Activated T-helper 17 cell treated with anti-CD3 and anti-CD28 coated beads, Interleukin-2, amount 50 U/mL, for 72 hours (primary cell): ENCODE results near the gene OTOG. TPM values are rescaled to one million over a fixed set of nuclear protein-coding genes. Genes with fewer than 3 reads are reported as not detected.

ENCODE experiments used
- ATAC-seq: fragments of 150-1000 bp; cut with Tn5 transposase; replicated peaks from 2 replicates; pipeline ENCODE4 v1.10.0; 2021; ENCODE audit warnings: mild to moderate bottlenecking, moderate library complexity
- H3K27ac Mint-ChIP-seq: one replicate; pipeline ENCODE4 v1.8.0; 2022; ENCODE audit warnings: mixed read lengths
- H3K27me3 Mint-ChIP-seq: one replicate; pipeline ENCODE4 v1.8.0; 2022; ENCODE audit warnings: mixed read lengths
- H3K36me3 Mint-ChIP-seq: one replicate; pipeline ENCODE4 v1.8.0; 2022; ENCODE audit warnings: low read depth, mild to moderate bottlenecking, mixed read lengths
- H3K4me1 Mint-ChIP-seq: one replicate; pipeline ENCODE4 v1.8.0; 2022; ENCODE audit warnings: mixed read lengths
- H3K4me3 Mint-ChIP-seq: one replicate; pipeline ENCODE4 v1.8.0; 2022; ENCODE audit warnings: mild to moderate bottlenecking, mixed read lengths
- H3K9me3 Mint-ChIP-seq: one replicate; pipeline ENCODE4 v1.8.0; 2022; ENCODE audit warnings: mixed read lengths
- total RNA-seq, 2 donors: library from RNA; stranded (reverse); gene quantifications; one replicate each; pipeline ENCODE4 v1.2.3, GENCODE V29; 2022

OTOG gene
- total RNA-seq, 2 donors from 2014 or later = not detected

DNA sequence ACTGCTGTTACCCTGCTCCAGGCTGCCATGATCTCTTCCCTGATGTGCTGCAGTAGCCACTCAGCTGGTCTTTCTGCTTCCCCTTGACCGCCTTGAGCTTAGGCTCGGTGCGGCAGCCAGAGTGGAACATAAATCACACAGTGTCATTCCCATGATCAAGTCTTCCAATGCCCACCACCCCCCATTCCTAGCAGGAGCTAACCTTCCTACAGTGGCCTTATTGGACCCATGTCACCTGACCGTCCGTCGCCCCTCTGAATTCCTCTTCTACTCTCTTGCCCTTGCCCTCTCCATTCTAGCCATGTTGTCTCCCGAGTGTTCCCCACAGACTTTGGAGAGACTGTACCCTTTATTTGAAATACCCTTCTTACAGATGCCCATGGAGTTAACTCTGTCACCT is 43.4 kb downstream of the OTOG start:
- peaks cover 13% of the 10 kb centered on the region for H3K27me3 Mint-ChIP-seq
- no peaks in the 10 kb centered on the region for H3K9me3 Mint-ChIP-seq
- no peak for ATAC-seq
- no peak overlapping the region for H3K27ac Mint-ChIP-seq
- H3K4me1 Mint-ChIP-seq = no peaks in the 10 kb centered on the region
- no peak overlapping the region for H3K4me3 Mint-ChIP-seq
- H3K36me3 Mint-ChIP-seq = no peaks in the 10 kb centered on the region

DNA sequence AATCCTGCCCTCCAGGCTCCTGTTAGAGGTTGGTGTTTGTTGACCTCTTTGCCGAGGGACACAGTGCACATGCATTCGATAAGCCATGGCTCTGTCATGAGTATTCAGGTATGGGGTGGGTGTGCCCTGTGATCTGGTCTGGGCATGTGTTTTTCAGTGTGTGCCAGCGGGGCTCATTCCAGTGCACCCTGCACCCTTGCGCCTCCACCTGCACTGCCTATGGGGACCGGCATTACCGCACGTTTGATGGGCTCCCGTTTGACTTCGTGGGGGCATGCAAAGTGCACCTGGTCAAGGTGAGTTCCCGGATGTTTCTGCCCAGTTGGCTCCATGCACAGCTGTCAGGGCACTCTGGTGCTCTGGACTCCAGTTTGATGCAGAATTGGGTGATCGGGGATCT is 44.2 kb downstream of the OTOG start:
- no peak overlapping the region for H3K4me3 Mint-ChIP-seq
- ATAC-seq = no peak
- H3K27ac Mint-ChIP-seq = no peak overlapping the region
- no peaks in the 10 kb centered on the region for H3K4me1 Mint-ChIP-seq
- H3K27me3 Mint-ChIP-seq = peaks cover 16% of the 10 kb centered on the region
- no peaks in the 10 kb centered on the region for H3K9me3 Mint-ChIP-seq
- H3K36me3 Mint-ChIP-seq = no peaks in the 10 kb centered on the region

- Mint-ChIP-seq H3K27ac (no peak overlapping the region), H3K4me1 (no peaks in the 10 kb centered on the region), H3K36me3 (no peaks in the 10 kb centered on the region), H3K9me3 (no peaks in the 10 kb centered on the region), H3K4me3 (no peak overlapping the region), H3K27me3 (peaks cover 14% of the 10 kb centered on the region)
- no peak for ATAC-seq
These were observed 46.6 kb downstream of the OTOG start for GRCh38 chr11:17593466-17594245.

GRCh38 chr11:17594686-17595192 is 47.7 kb downstream of the OTOG start:
- Mint-ChIP-seq H3K4me3 (no peak overlapping the region), H3K27me3 (peaks cover 14% of the 10 kb centered on the region), H3K9me3 (no peaks in the 10 kb centered on the region), H3K27ac (no peak overlapping the region), H3K4me1 (no peaks in the 10 kb centered on the region), H3K36me3 (no peaks in the 10 kb centered on the region)
- no peak for ATAC-seq

- H3K27me3 Mint-ChIP-seq = peaks cover 14% of the 10 kb centered on the region
- H3K36me3 Mint-ChIP-seq = no peaks in the 10 kb centered on the region
- ATAC-seq = no peak
- no peaks in the 10 kb centered on the region for H3K9me3 Mint-ChIP-seq
- no peak overlapping the region for H3K27ac Mint-ChIP-seq
- no peak overlapping the region for H3K4me3 Mint-ChIP-seq
- no peaks in the 10 kb centered on the region for H3K4me1 Mint-ChIP-seq
These were observed 48.7 kb downstream of the OTOG start for GRCh38 chr11:17595526-17596309.

DNA sequence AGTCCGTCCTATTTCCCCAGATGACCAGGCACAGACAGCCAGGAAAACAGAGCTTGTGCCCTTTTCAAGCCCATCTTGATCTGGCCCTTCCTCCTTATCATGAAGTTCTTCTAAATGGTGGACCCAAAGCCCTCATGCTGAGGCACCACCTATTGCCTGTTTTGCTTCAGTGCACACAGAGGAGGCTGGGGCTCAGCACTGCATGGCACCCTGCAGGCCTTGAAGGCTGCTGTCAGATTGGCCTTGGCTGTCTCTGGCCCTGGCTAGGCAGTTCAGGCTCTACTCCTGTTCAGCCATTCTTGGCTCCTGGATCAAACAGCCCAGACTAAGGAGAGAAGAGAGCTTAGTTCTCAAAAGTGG is 49.2 kb downstream of the OTOG start:
- no peak overlapping the region for H3K4me3 Mint-ChIP-seq

DNA sequence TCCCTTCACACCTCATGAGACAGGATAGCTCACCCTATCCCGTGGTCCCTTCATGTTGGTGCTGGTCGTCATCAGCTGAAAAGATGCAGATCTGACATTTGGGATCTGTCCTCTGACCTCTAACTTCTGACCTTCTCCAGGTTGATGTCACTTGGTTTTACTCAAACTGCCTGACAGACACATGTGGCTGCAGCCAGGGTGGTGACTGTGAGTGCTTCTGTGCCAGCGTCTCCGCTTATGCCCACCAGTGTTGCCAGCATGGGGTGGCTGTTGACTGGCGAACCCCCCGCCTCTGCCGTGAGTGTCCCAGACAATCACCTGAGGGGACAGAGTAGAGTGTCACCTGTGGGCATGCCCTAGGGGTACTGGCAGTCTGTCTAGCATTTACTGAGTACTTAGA is 49.7 kb downstream of the OTOG start:
- Mint-ChIP-seq H3K36me3 (no peaks in the 10 kb centered on the region), H3K4me3 (no peak overlapping the region), H3K4me1 (peaks cover 5% of the 10 kb centered on the region), H3K9me3 (no peaks in the 10 kb centered on the region), H3K27ac (no peak overlapping the region), H3K27me3 (peaks cover 13% of the 10 kb centered on the region)
- ATAC-seq = no peak

More for the DNA sequence above, 49.2 kb downstream of the OTOG start:
- no peaks in the 10 kb centered on the region for H3K9me3 Mint-ChIP-seq
- H3K4me1 Mint-ChIP-seq = peaks cover 5% of the 10 kb centered on the region
- no peak overlapping the region for H3K27ac Mint-ChIP-seq
- ATAC-seq = no peak
- H3K27me3 Mint-ChIP-seq = peaks cover 14% of the 10 kb centered on the region
- H3K36me3 Mint-ChIP-seq = no peaks in the 10 kb centered on the region

DNA sequence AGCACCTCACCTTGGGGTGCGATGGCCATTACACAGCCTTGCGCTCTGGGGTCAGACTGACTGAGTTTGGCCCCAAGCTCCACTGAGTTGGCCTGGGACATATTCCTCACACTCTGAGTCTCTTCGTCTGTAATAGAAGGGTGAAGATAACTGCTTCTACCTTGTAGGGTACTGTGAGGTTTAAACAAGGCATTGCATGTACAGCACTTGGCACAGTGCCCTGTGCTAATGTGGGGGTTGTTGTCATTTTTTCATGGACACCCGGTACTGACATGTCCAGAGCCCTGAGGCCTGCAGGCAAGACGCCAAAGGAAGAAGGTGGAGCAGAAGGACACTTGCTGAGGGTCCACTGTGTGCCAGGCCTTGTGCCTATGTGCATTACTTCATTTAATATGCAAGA is 50.7 kb downstream of the OTOG start:
- H3K27me3 Mint-ChIP-seq = peaks cover 9% of the 10 kb centered on the region
- no peaks in the 10 kb centered on the region for H3K9me3 Mint-ChIP-seq
- H3K36me3 Mint-ChIP-seq = no peaks in the 10 kb centered on the region
- peaks cover 5% of the 10 kb centered on the region for H3K4me1 Mint-ChIP-seq
- no peak overlapping the region for H3K4me3 Mint-ChIP-seq
- no peak for ATAC-seq
- no peak overlapping the region for H3K27ac Mint-ChIP-seq

GRCh38 chr11:17598700-17599459 is 51.8 kb downstream of the OTOG start:
- no peaks in the 10 kb centered on the region for H3K9me3 Mint-ChIP-seq
- peak; percentile 77 for ATAC-seq
- no peak overlapping the region for H3K27ac Mint-ChIP-seq
- H3K27me3 Mint-ChIP-seq = peaks cover 9% of the 10 kb centered on the region
- H3K4me3 Mint-ChIP-seq = no peak overlapping the region
- peaks cover 5% of the 10 kb centered on the region for H3K4me1 Mint-ChIP-seq
- H3K36me3 Mint-ChIP-seq = no peaks in the 10 kb centered on the region

GRCh38 chr11:17599460-17599925 is 52.4 kb downstream of the OTOG start:
- Mint-ChIP-seq H3K4me1 (peaks cover 5% of the 10 kb centered on the region), H3K4me3 (no peak overlapping the region), H3K27ac (no peak overlapping the region), H3K36me3 (no peaks in the 10 kb centered on the region), H3K9me3 (no peaks in the 10 kb centered on the region), H3K27me3 (peaks cover 6% of the 10 kb centered on the region)
- ATAC-seq = no peak

GRCh38 chr11:17600316-17601255 is 53.5 kb downstream of the OTOG start:
- ATAC-seq = no peak
- Mint-ChIP-seq H3K9me3 (no peaks in the 10 kb centered on the region), H3K36me3 (no peaks in the 10 kb centered on the region), H3K27me3 (peaks cover 3% of the 10 kb centered on the region), H3K4me1 (peaks cover 5% of the 10 kb centered on the region), H3K4me3 (no peak overlapping the region), H3K27ac (no peak overlapping the region)

DNA sequence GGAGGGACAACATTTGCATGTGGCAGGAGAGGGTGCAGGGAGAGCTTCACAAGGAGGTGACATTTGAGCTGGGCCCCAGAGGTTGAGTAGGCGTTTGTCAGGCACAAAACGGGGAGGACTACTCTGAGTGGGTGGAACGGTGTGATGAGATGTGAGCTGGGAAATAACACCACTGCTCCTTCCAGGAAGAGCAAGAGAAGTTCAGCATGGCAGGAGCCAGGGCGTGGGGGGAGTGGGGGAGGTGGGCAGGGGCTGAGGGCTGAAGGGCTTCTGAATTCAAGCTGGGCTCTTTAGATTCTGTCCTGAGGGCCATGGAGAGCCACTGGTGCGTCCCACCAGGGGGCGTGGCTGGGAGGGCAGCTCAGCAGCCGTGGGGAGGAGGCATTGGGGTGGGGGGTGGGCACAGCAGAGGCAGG is 54.2 kb downstream of the OTOG start:
- H3K36me3 Mint-ChIP-seq = no peaks in the 10 kb centered on the region
- ATAC-seq = no peak
- H3K9me3 Mint-ChIP-seq = no peaks in the 10 kb centered on the region
- H3K4me1 Mint-ChIP-seq = peaks cover 5% of the 10 kb centered on the region
- H3K27me3 Mint-ChIP-seq = peaks cover under 1% of the 10 kb centered on the region
- H3K4me3 Mint-ChIP-seq = no peak overlapping the region
- H3K27ac Mint-ChIP-seq = no peak overlapping the region

DNA sequence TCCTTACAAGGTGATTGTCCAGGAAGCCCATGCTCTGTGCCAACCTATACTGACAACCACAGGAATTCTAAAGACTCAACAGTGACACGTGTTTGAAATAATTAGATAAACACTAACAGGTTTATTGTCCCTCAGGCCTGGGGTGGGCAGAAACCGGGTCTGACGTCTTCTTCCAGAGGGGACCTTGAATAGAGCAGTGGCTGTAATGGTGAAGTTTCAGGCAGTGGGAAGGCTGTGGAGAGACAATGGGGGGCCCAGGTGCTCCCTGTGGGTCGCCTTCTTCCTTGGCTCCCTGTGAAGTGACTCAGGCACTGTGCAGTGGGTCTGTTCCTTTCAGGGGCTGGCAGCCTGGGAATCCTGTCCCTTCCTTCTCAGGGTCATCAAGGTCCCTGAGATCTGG is 54.6 kb downstream of the OTOG start:
- Mint-ChIP-seq H3K27me3 (no peaks in the 10 kb centered on the region), H3K27ac (no peak overlapping the region), H3K4me3 (no peak overlapping the region), H3K36me3 (no peaks in the 10 kb centered on the region), H3K9me3 (no peaks in the 10 kb centered on the region), H3K4me1 (peaks cover 5% of the 10 kb centered on the region)
- ATAC-seq = no peak
